BE2C (cell line): ENCODE data around the gene ACOT7.

Experiments
- DNase-seq: peaks from one replicate; pipeline ENCODE4 v3.0.0-alpha.2; 2020
- H3K27me3 ChIP-seq: fragments of 250-450 bp; sonication (Bioruptor Pico); 2 replicates; pipeline ENCODE4 v1.5.1; 2020; ENCODE audit warnings: mild to moderate bottlenecking
- H3K36me3 ChIP-seq: fragments of 250-450 bp; sonication (Bioruptor Pico); 2 replicates; pipeline ENCODE4 v1.5.1; 2020; ENCODE audit warnings: mild to moderate bottlenecking
- H3K4me1 ChIP-seq: fragments of 250-450 bp; sonication (Bioruptor Pico); 2 replicates; pipeline ENCODE4 v1.5.1; 2020
- H3K4me3 ChIP-seq: 2 replicates; pipeline ENCODE4 v1.5.1; 2011; ENCODE audit warnings: low read depth, low read length
- H3K9me3 ChIP-seq: fragments of 250-450 bp; sonication (Bioruptor Pico); 2 replicates; pipeline ENCODE4 v1.5.1; 2020
- TF ChIP-seq, protein P1 (sequence below): IDR thresholded peaks from 2 replicates; pipeline ENCODE4 v1.5.1; 2012; ENCODE audit warnings: mild to moderate bottlenecking, low read depth, low read length

The ACOT7 gene

DNA sequence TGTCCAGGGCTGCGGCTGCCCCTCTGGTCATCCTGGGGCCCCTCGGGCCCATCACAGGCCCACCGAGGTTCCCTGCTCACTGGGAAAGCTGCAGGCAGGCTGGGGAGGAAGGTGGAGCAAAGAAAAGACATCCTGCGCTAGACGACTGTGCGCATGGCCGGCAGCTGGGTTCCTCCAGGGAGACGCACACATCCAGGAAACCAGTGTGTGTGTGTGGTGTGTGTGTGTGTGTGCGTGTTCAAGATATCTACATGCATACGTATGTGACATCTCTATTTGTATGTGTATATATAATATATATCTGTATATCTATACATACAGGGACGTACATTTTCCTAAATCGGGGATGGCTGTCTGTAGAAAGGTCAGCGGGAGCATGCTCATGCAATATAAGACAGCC lies 63.7 kb downstream of the ACOT7 start:
- DNase-seq: no peak
- no peaks in the 10 kb centered on the region for H3K27me3 ChIP-seq
- H3K4me3 ChIP-seq: no peak overlapping the region
- TF ChIP-seq, protein P1, sequence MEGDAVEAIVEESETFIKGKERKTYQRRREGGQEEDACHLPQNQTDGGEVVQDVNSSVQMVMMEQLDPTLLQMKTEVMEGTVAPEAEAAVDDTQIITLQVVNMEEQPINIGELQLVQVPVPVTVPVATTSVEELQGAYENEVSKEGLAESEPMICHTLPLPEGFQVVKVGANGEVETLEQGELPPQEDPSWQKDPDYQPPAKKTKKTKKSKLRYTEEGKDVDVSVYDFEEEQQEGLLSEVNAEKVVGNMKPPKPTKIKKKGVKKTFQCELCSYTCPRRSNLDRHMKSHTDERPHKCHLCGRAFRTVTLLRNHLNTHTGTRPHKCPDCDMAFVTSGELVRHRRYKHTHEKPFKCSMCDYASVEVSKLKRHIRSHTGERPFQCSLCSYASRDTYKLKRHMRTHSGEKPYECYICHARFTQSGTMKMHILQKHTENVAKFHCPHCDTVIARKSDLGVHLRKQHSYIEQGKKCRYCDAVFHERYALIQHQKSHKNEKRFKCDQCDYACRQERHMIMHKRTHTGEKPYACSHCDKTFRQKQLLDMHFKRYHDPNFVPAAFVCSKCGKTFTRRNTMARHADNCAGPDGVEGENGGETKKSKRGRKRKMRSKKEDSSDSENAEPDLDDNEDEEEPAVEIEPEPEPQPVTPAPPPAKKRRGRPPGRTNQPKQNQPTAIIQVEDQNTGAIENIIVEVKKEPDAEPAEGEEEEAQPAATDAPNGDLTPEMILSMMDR: no peak
- H3K36me3 ChIP-seq: no peaks in the 10 kb centered on the region; the same call in 1 of the 2 replicates
- no peaks in the 10 kb centered on the region for H3K9me3 ChIP-seq
- H3K4me1 ChIP-seq: no peaks in the 10 kb centered on the region

DNA sequence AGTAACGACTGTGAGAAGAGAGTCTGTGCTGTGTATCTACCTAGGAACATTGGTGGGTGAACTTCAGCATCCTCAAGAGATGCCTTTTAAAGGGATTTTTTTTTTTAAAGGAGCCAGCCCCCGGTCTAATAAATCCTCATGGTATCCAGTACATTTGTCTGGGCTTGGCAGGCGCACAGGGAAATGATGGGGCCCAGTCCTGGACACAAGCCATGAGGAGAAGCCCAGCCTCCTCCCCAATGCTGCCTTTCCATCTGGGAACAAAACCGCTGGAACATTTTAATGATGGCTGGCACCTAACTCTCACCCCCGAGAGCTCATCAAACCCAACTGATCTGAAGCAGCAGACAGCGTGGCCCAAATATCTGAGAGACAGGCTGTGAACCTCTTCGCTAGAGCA lies 64.2 kb downstream of the ACOT7 start:
- DNase-seq: no peak
- H3K27me3 ChIP-seq: no peaks in the 10 kb centered on the region
- TF ChIP-seq, protein P1: no peak
- no peak overlapping the region for H3K4me3 ChIP-seq
- H3K4me1 ChIP-seq: no peaks in the 10 kb centered on the region
- no peaks in the 10 kb centered on the region; the same call in 1 of the 2 replicates for H3K36me3 ChIP-seq
- H3K9me3 ChIP-seq: no peaks in the 10 kb centered on the region

- TF ChIP-seq, protein P1: no peak
- no peaks in the 10 kb centered on the region; the same call in 1 of the 2 replicates for H3K36me3 ChIP-seq
- no peaks in the 10 kb centered on the region for H3K27me3 ChIP-seq
- DNase-seq: no peak
- H3K9me3 ChIP-seq: no peaks in the 10 kb centered on the region
- no peak overlapping the region for H3K4me3 ChIP-seq
- no peaks in the 10 kb centered on the region for H3K4me1 ChIP-seq
These were observed 64.9 kb downstream of the ACOT7 start for GRCh38 chr1:6328696-6329095.

- H3K36me3 ChIP-seq: no peaks in the 10 kb centered on the region; the same call in 1 of the 2 replicates
- TF ChIP-seq, protein P1: no peak
- DNase-seq: no peak
These were observed 65.5 kb downstream of the ACOT7 start for GRCh38 chr1:6328091-6328490.

DNA sequence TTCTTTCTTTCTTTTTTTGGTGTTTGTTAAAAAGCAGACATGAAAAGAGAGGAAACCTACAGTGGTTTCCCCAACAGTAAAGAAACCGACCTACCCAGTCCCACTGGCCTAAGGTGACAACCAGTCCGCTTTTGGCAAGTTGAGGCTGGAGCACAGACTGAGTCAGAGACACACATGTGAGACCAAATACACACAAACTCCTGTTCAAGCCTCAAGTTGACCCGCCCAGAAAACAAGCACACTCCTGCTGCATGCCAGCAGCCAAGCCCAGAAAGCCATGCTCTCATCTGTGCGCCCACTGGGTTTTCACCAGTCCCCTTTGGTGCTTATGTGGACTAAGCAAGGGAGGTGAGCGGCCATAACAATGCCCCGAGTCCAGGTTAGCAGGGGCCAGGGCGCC lies 68.1 kb downstream of the ACOT7 start:
- H3K9me3 ChIP-seq: no peaks in the 10 kb centered on the region
- no peak for DNase-seq
- no peaks in the 10 kb centered on the region for H3K27me3 ChIP-seq
- TF ChIP-seq, protein P1: no peak
- no peaks in the 10 kb centered on the region; the same call in 1 of the 2 replicates for H3K36me3 ChIP-seq
- no peaks in the 10 kb centered on the region for H3K4me1 ChIP-seq
- H3K4me3 ChIP-seq: no peak overlapping the region

More at GRCh38 chr1:6328091-6328490, 65.5 kb downstream of the ACOT7 start:
- Histone ChIP-seq H3K4me1 (no peaks in the 10 kb centered on the region), H3K9me3 (no peaks in the 10 kb centered on the region), H3K27me3 (no peaks in the 10 kb centered on the region), H3K4me3 (no peak overlapping the region)

DNA sequence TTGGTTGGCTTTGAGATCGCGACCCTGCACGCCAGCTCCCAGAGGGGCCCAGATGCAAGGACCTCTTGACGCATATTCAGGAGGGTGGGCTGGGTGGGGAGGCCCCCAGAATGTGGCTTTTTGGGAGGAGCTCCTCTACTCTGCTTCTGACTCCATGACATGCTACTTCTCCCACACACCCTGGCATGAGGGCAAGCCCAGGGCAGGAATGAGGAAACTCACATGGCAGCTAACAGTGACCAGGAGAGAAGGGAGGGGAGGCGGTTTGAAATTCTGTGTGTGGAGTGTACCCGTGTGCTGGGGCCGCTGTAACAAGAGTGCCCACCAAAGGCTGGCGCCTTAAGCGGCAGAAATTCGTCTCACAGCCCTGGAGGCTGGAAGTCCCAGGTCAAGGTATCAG lies 71.4 kb downstream of the ACOT7 start:
- H3K36me3 ChIP-seq: no peaks in the 10 kb centered on the region; the same call in 1 of the 2 replicates
- H3K9me3 ChIP-seq: no peaks in the 10 kb centered on the region
- TF ChIP-seq, protein P1: no peak
- H3K4me3 ChIP-seq: no peak overlapping the region
- H3K27me3 ChIP-seq: no peaks in the 10 kb centered on the region
- no peaks in the 10 kb centered on the region for H3K4me1 ChIP-seq
- no peak for DNase-seq
